GM20000 (cell line): ENCODE results near the gene PAPOLB.

Experiments
- DNase-seq: peaks from one replicate; pipeline ENCODE4 v3.0.0; 2012; ENCODE audit warnings: low spot score
- TF ChIP-seq, protein P1 (sequence below): IDR thresholded peaks from 2 replicates; pipeline ENCODE4 v1.5.1; 2012; ENCODE audit warnings: mild to moderate bottlenecking, control low read depth; ENCODE audit errors: extremely low read depth, missing control alignments

Gene PAPOLB

GRCh38 chr7:4861673-4862072 is at the start of gene PAPOLB:
TSS of gene PAPOLB (minus strand) at chr7:4862030. CDS start at chr7:4861810, 220 bp downstream.
- TF ChIP-seq, protein P1, sequence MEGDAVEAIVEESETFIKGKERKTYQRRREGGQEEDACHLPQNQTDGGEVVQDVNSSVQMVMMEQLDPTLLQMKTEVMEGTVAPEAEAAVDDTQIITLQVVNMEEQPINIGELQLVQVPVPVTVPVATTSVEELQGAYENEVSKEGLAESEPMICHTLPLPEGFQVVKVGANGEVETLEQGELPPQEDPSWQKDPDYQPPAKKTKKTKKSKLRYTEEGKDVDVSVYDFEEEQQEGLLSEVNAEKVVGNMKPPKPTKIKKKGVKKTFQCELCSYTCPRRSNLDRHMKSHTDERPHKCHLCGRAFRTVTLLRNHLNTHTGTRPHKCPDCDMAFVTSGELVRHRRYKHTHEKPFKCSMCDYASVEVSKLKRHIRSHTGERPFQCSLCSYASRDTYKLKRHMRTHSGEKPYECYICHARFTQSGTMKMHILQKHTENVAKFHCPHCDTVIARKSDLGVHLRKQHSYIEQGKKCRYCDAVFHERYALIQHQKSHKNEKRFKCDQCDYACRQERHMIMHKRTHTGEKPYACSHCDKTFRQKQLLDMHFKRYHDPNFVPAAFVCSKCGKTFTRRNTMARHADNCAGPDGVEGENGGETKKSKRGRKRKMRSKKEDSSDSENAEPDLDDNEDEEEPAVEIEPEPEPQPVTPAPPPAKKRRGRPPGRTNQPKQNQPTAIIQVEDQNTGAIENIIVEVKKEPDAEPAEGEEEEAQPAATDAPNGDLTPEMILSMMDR, result no peak

GRCh38 chr7:4911111-4911828 is 49.4 kb upstream of the PAPOLB start:
- TF ChIP-seq, protein P1, result no peak
- no peak for DNase-seq

More at GRCh38 chr7:4861673-4862072, at the start of gene PAPOLB:
- no peak for DNase-seq

GRCh38 chr7:4906682-4907081 is 44.9 kb upstream of the PAPOLB start:
- no peak for DNase-seq
- TF ChIP-seq, protein P1, result no peak

DNA sequence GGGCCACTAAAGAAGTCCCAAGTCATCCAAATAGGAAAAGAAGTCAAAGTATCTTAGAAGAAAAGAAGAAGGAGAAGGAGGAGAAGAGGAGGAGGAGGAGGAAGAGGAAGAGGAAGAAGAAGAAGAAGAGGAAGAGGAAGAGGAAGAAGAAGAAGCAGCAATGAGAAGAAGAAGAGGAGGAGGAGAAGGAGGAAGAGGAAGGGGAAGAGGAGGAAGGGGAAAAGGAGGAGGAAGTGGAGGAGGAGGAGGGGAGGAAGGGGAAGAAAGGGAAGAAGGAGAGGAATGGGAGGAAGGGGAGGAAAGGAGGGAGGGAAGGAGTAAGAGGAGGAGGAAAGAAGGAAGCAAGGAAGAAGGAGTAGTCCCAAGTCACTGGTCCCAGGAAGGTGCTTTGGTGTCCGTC is 43.3 kb upstream of the PAPOLB start:
- no peak for DNase-seq
- TF ChIP-seq, protein P1, result no peak

- TF ChIP-seq, protein P1, result no peak
- no peak for DNase-seq
Observed at GRCh38 chr7:4904346-4904745, 42.5 kb upstream of the PAPOLB start.

GRCh38 chr7:4895766-4896165 is 33.9 kb upstream of the PAPOLB start:
- TF ChIP-seq, protein P1, result no peak
- DNase-seq, result no peak

DNA sequence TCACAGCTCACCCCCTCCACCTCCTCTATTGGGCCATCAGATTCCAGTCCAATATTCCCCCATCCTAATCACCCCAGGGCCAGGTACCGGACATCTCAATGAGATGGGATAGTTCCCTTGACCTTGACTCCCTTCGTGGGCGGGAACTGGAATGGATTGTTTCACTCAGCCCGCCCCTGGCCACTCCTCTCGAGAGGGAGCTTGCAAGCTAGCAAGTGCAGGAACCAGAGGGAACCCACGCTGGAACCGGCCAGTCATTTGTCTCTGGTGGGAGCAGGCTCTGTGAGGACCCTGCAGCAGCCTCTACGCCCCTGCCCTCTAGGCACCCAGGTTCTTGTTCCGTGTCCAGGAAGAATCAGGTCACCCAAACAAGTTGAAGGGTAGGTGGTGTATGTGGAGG is 32.7 kb upstream of the PAPOLB start:
- TF ChIP-seq, protein P1, result no peak
- no peak for DNase-seq
